GM23248 (cell line): Measurements from ENCODE around the gene PVR.

Source experiments
- EZH2 ChIP-seq: fragments of 200-600 bp; sonication (generic); IDR thresholded peaks from 2 replicates; pipeline ENCODE4 v1.6.1; 2018; ENCODE audit warnings: antibody characterized with exemption, mild to moderate bottlenecking; ENCODE audit not compliant: insufficient read depth, poor library complexity, severe bottlenecking
- EZH2phosphoT487 ChIP-seq: fragments of 200-600 bp; sonication (generic); IDR thresholded peaks from 2 replicates; pipeline ENCODE4 v1.6.1; 2018; ENCODE audit warnings: antibody characterized with exemption, moderate library complexity, mild to moderate bottlenecking, low read depth; ENCODE audit not compliant: insufficient read depth

DNA sequence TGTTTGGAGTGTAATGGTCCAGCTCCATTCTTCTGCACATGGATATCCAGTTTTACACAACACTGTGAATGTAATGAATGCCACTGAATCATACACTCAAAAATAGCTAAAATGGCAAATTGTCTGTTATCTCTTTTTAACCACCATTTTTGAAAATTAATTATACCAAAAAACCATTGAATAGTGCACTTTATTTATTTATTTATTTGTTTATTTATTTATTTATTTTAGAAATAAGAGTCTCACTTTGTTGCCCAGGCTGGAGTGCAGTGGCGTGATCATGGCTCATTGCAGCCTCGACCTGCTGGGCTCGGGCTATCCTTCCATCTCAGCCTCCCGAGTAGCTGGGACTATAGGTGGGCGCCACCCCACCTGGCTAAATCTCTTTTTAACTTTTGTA lies 20.3 kb downstream of the PVR start:
- TF ChIP-seq EZH2phosphoT487 (no peak), EZH2 (no peak)
